Neural cell (in vitro differentiated cells): Measurements from ENCODE around the gene TLN1.

Experiments
- EP300 ChIP-seq: fragments of 450-650 bp; conservative IDR thresholded peaks from 2 replicates; pipeline ENCODE4 v1.6.1; 2014; ENCODE audit warnings: antibody characterized with exemption, mild to moderate bottlenecking, moderate library complexity; ENCODE audit not compliant: poor library complexity, severe bottlenecking
- EZH2 ChIP-seq: fragments of 200-600, 300-800 bp; shearing (Covaris generic), sonication (generic); IDR thresholded peaks from 2 replicates; pipeline ENCODE4 v1.6.1; 2014; ENCODE audit warnings: antibody characterized with exemption, low read length, borderline replicate concordance, mild to moderate bottlenecking; ENCODE audit not compliant: insufficient read depth, poor library complexity, severe bottlenecking
- MXI1 ChIP-seq: fragments of 450-650 bp; conservative IDR thresholded peaks from 2 replicates; pipeline ENCODE4 v1.6.1; 2014; ENCODE audit warnings: antibody characterized with exemption, mild to moderate bottlenecking; ENCODE audit not compliant: poor library complexity, severe bottlenecking
- POLR2AphosphoS5 ChIP-seq: IDR thresholded peaks from 2 replicates; pipeline ENCODE4 v1.6.1; 2012
- RAD21 ChIP-seq: fragments of 450-650 bp; conservative IDR thresholded peaks from 2 replicates; pipeline ENCODE4 v1.6.1; 2014; ENCODE audit warnings: antibody characterized with exemption, mild to moderate bottlenecking, moderate library complexity
- SMC3 ChIP-seq: fragments of 450-650 bp; conservative IDR thresholded peaks from 2 replicates; pipeline ENCODE4 v1.6.1; 2014; ENCODE audit warnings: antibody characterized with exemption, mild to moderate bottlenecking, moderate library complexity; ENCODE audit not compliant: poor library complexity
- TAF1 ChIP-seq: IDR thresholded peaks from 2 replicates; pipeline ENCODE4 v1.6.1; 2012; ENCODE audit warnings: low read depth
- TF ChIP-seq, protein P1 (sequence below): fragments of 450-650 bp; IDR thresholded peaks from 2 replicates; pipeline ENCODE4 v1.5.1; 2014; ENCODE audit warnings: antibody characterized with exemption, mild to moderate bottlenecking, moderate library complexity; ENCODE audit not compliant: poor library complexity, severe bottlenecking
- TF ChIP-seq, protein P2 (sequence below): IDR thresholded peaks from 2 replicates; pipeline ENCODE4 v1.6.1; 2012; ENCODE audit warnings: borderline replicate concordance

DNA sequence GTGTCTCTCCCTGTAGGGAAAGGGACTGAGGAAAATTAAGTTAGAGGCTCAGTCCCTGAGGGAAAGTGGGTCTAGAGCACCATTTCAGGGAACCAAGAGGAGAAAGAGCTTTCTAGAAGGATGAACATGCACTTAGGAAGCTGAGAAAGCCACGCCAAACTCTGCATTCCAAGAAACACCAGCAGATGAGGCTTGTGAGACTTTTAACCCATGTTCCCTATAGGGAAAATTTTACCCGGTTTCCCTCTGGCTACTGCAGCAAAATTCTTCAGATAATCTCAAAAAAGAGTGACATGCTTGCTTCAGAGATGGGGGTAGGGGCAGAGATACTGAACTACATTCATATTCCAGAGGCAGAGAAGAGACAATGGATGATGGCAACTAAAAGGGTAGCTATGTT, 8.6 kb downstream of the TLN1 start:
- TF ChIP-seq, protein P1, sequence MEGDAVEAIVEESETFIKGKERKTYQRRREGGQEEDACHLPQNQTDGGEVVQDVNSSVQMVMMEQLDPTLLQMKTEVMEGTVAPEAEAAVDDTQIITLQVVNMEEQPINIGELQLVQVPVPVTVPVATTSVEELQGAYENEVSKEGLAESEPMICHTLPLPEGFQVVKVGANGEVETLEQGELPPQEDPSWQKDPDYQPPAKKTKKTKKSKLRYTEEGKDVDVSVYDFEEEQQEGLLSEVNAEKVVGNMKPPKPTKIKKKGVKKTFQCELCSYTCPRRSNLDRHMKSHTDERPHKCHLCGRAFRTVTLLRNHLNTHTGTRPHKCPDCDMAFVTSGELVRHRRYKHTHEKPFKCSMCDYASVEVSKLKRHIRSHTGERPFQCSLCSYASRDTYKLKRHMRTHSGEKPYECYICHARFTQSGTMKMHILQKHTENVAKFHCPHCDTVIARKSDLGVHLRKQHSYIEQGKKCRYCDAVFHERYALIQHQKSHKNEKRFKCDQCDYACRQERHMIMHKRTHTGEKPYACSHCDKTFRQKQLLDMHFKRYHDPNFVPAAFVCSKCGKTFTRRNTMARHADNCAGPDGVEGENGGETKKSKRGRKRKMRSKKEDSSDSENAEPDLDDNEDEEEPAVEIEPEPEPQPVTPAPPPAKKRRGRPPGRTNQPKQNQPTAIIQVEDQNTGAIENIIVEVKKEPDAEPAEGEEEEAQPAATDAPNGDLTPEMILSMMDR = no peak
- TF ChIP-seq EP300 (no peak), RAD21 (no peak), EZH2 (no peak), SMC3 (no peak), POLR2AphosphoS5 (no peak), MXI1 (no peak), TAF1 (no peak)
- TF ChIP-seq, protein P2, sequence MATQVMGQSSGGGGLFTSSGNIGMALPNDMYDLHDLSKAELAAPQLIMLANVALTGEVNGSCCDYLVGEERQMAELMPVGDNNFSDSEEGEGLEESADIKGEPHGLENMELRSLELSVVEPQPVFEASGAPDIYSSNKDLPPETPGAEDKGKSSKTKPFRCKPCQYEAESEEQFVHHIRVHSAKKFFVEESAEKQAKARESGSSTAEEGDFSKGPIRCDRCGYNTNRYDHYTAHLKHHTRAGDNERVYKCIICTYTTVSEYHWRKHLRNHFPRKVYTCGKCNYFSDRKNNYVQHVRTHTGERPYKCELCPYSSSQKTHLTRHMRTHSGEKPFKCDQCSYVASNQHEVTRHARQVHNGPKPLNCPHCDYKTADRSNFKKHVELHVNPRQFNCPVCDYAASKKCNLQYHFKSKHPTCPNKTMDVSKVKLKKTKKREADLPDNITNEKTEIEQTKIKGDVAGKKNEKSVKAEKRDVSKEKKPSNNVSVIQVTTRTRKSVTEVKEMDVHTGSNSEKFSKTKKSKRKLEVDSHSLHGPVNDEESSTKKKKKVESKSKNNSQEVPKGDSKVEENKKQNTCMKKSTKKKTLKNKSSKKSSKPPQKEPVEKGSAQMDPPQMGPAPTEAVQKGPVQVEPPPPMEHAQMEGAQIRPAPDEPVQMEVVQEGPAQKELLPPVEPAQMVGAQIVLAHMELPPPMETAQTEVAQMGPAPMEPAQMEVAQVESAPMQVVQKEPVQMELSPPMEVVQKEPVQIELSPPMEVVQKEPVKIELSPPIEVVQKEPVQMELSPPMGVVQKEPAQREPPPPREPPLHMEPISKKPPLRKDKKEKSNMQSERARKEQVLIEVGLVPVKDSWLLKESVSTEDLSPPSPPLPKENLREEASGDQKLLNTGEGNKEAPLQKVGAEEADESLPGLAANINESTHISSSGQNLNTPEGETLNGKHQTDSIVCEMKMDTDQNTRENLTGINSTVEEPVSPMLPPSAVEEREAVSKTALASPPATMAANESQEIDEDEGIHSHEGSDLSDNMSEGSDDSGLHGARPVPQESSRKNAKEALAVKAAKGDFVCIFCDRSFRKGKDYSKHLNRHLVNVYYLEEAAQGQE = no peak
